Thyroid gland (tissue), 4 donors: Measurements from ENCODE around the gene CFHR2. TPM values are rescaled to one million over a fixed set of nuclear protein-coding genes. Genes with fewer than 3 reads are reported as not detected.
"Not testable (repeated sequence)": the region's sequence is repeated elsewhere in the genome, so short reads cannot be mapped to it uniquely, and the experiment has no call there.

Source experiments
- DNase-seq, 2 donors: peaks; one replicate each; pipeline ENCODE4 v3.0.0-alpha.2; 2019
- H3K27ac ChIP-seq, 3 donors: fragments of 200-600 bp; sonication (generic); 1 replicate in 2 of 3; 2 replicates in 1 of 3; pipeline ENCODE4 v1.5.1; 2016 to 2019; ENCODE audit warnings: mild to moderate bottlenecking in 1 of 3, moderate library complexity in 1 of 3
- H3K27me3 ChIP-seq: fragments of 200-600 bp; sonication (generic); one replicate; pipeline ENCODE4 v1.5.1; 2019
- H3K36me3 ChIP-seq, 2 donors: fragments of 200-600 bp; sonication (generic); one replicate each; pipeline ENCODE4 v1.5.1; 2016 to 2019
- H3K4me1 ChIP-seq, 2 donors: fragments of 200-600 bp; sonication (generic); one replicate each; pipeline ENCODE4 v1.5.1; 2017 to 2019
- H3K4me3 ChIP-seq, 3 donors: fragments of 200-600 bp; sonication (generic); replicated peaks in 1 of 3; 1 replicate in 2 of 3; 2 replicates in 1 of 3; pipeline ENCODE4 v1.5.1; 2016; ENCODE audit warnings: mild to moderate bottlenecking in 1 of 3
- H3K9me3 ChIP-seq: fragments of 200-600 bp; sonication (generic); one replicate; pipeline ENCODE4 v1.5.1; 2017
- POLR2A ChIP-seq, 2 donors: fragments of 450-650 bp; IDR thresholded peaks; one replicate each; pipeline ENCODE4 v1.6.1; 2017; ENCODE audit warnings: antibody characterized with exemption in 2 of 2, mild to moderate bottlenecking in 2 of 2, moderate library complexity in 1 of 2
- WGBS, 2 donors: methylation state at CpG; one replicate each; pipeline ENCODE4 v1.1.5; 2017; 5-methylcytosine and 5-hydroxymethylcytosine counted together
- intact Hi-C: fragments of 100-400 bp; cut with DNase I; formaldehyde crosslinking; loops from one replicate; pipeline ENCODE4 v1.15.1; 2023
- total RNA-seq, 4 donors: library from RNA; depleted of rRNA; stranded (reverse); fragments of >200 nt; gene quantifications; one replicate each; pipeline ENCODE4 v1.2.3, GENCODE V29; 2016
- TF ChIP-seq, protein P1 (sequence below), 6 experiments: fragments of 200-600 bp in 3 of 6; fragments of 450-650 bp in 3 of 6; sonication (generic) in 3 of 6; IDR thresholded peaks; one replicate each; pipeline ENCODE4 v1.5.1; 2016 to 2019; ENCODE audit warnings: antibody characterized with exemption in 6 of 6, mild to moderate bottlenecking in 2 of 6, inconsistent platforms in 1 of 6, moderate library complexity in 1 of 6

The CFHR2 gene
- total RNA-seq, result not detected

DNA sequence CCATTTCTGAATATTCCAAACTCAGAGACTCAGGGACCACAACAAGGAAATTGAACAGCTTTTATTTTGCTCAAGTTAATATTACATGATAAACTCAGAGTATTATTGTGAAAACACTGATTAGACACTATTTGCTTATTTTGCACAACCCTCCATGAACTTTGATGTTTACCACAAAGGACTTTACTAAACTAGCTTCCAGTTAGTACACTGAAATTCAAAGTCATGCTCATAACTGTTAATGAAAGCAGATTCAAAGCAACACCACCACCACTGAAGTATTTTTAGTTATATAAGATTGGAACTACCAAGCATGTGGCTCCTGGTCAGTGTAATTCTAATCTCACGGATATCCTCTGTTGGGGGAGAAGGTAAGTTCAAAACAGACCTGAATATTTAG is at the start of gene CFHR2:
CFHR2 (plus strand) TSS at position 171 of the 400 bp plus-strand sequence; CDS start at position 314, 143 bp downstream.
- WGBS, 2 donors, result no CpG with 5 or more reads among the region's 1 CpG
- not testable (repeated sequence) for DNase-seq

DNA sequence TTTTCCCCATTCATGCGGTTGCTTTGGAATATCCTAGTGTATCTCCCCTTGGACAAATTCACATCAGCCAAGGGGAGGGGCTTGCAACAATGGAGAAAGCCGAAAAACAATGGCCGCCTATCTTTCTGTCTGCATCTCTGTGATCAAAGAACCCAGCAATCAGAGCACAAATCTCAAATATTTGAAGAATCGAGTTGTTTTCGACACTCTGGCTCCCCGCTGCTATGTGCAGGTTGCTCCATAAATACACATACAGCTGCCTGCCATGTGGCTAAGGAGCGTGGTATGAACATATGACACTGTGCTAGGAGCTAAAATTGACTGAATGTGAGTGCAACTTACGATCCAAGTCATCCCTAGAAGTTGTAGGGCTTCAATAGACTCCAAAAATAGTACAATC is 47.2 kb upstream of the CFHR2 start:
- no peaks in the 10 kb centered on the region for H3K4me1 ChIP-seq
- no peak for TF ChIP-seq POLR2A (IDR thresholded peaks at IDR 0.05)
- TF ChIP-seq, protein P1, sequence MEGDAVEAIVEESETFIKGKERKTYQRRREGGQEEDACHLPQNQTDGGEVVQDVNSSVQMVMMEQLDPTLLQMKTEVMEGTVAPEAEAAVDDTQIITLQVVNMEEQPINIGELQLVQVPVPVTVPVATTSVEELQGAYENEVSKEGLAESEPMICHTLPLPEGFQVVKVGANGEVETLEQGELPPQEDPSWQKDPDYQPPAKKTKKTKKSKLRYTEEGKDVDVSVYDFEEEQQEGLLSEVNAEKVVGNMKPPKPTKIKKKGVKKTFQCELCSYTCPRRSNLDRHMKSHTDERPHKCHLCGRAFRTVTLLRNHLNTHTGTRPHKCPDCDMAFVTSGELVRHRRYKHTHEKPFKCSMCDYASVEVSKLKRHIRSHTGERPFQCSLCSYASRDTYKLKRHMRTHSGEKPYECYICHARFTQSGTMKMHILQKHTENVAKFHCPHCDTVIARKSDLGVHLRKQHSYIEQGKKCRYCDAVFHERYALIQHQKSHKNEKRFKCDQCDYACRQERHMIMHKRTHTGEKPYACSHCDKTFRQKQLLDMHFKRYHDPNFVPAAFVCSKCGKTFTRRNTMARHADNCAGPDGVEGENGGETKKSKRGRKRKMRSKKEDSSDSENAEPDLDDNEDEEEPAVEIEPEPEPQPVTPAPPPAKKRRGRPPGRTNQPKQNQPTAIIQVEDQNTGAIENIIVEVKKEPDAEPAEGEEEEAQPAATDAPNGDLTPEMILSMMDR (IDR thresholded peaks at IDR 0.05), result no peak
- 72 to 78% methylated on average over 8 of the region's 8 CpGs for WGBS, 2 donors
- no peaks in the 10 kb centered on the region for H3K9me3 ChIP-seq
- no peaks in the 10 kb centered on the region for H3K27me3 ChIP-seq
- intact Hi-C loops, result no loop called here
- H3K4me3 ChIP-seq, result no peak overlapping the region
- no peak for DNase-seq
- H3K27ac ChIP-seq, result no peak overlapping the region
- no peaks in the 10 kb centered on the region for H3K36me3 ChIP-seq

More for the DNA sequence above, at the start of gene CFHR2:
- H3K4me1 ChIP-seq, H3K27me3 ChIP-seq, intact Hi-C loops, H3K36me3 ChIP-seq, H3K9me3 ChIP-seq, H3K27ac ChIP-seq, H3K4me3 ChIP-seq: not testable (repeated sequence)

- 11 to 30% methylated on average over 26 of the region's 26 CpGs for WGBS, 2 donors
- DNase-seq, result peak in 1 of 2 donors; percentile 7
- Histone ChIP-seq H3K36me3 (no peaks in the 10 kb centered on the region), H3K27me3 (no peaks in the 10 kb centered on the region), H3K9me3 (no peaks in the 10 kb centered on the region), H3K27ac (no peak overlapping the region), H3K4me1 (no peaks in the 10 kb centered on the region), H3K4me3 (no peak overlapping the region)
- intact Hi-C loops, result no loop called here
- no peak for TF ChIP-seq POLR2A (IDR thresholded peaks at IDR 0.05)
- TF ChIP-seq, protein P1 (IDR thresholded peaks at IDR 0.05), result no peak
Measured at GRCh38 chr1:196897158-196897828, 46.2 kb upstream of the CFHR2 start.

DNA sequence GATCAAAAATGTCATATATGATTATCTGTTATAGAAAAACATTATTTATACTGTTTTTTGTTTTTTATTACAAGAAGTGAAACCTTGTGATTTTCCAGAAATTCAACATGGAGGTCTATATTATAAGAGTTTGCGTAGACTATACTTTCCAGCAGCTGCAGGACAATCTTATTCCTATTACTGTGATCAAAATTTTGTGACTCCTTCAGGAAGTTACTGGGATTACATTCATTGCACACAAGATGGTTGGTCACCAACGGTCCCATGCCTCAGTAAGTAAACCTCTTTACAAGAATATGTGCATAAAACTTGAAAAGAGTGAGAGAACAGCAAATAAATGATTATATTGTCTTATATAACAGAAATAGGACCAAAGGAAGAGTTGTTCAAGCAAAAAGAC is 41.2 kb upstream of the CFHR2 start:
- no peak overlapping the region for H3K27ac ChIP-seq
- intact Hi-C loops, result no loop called here
- no peak overlapping the region for H3K4me3 ChIP-seq
- H3K4me1 ChIP-seq, result no peaks in the 10 kb centered on the region
- no peak for DNase-seq
- H3K27me3 ChIP-seq, result no peaks in the 10 kb centered on the region
- H3K9me3 ChIP-seq, result no peaks in the 10 kb centered on the region
- TF ChIP-seq POLR2A (IDR thresholded peaks at IDR 0.05), result no peak
- TF ChIP-seq, protein P1 (IDR thresholded peaks at IDR 0.05), result no peak
- H3K36me3 ChIP-seq, result no peaks in the 10 kb centered on the region
- 90 to 92% methylated on average over 2 of the region's 2 CpGs for WGBS, 2 donors

GRCh38 chr1:196910215-196910614 is 33.3 kb upstream of the CFHR2 start:
- no peaks in the 10 kb centered on the region for H3K4me1 ChIP-seq
- WGBS, 2 donors, result 95 to 99% methylated on average over 2 of the region's 2 CpGs
- no peak overlapping the region for H3K27ac ChIP-seq
- DNase-seq, result no peak
- no peaks in the 10 kb centered on the region for H3K9me3 ChIP-seq
- no peaks in the 10 kb centered on the region for H3K36me3 ChIP-seq
- no peaks in the 10 kb centered on the region for H3K27me3 ChIP-seq
- H3K4me3 ChIP-seq, result no peak overlapping the region
- intact Hi-C loops, result no loop called here
- TF ChIP-seq, protein P1 (IDR thresholded peaks at IDR 0.05), result no peak
- no peak for TF ChIP-seq POLR2A (IDR thresholded peaks at IDR 0.05)

DNA sequence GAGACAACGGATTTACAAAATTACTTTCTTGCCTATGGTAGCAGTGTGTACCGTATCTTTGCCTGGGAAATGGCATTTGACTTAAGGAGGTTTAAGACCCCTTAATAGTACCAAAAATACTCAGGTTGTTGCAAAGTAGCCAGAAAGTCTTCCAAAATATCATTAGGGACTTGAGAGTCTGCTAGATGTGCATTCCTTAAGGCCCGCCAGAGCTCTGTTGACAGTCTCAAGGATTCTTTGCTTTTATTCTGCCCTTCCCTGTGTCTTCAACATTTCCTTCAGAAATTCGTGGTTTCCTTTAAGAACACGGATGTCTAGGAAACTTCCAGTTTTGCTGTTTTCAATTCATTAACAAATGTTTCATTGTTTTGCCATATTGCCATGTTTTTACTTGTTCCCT is 31.3 kb upstream of the CFHR2 start:
- H3K9me3 ChIP-seq, H3K27me3 ChIP-seq, H3K4me1 ChIP-seq, H3K36me3 ChIP-seq, DNase-seq, H3K4me3 ChIP-seq, intact Hi-C loops, H3K27ac ChIP-seq: not testable (repeated sequence)
- WGBS, 2 donors, result 35 to 50% methylated on average over 5 of the region's 5 CpGs

- H3K4me3 ChIP-seq, H3K9me3 ChIP-seq, DNase-seq, H3K27me3 ChIP-seq, H3K36me3 ChIP-seq, H3K4me1 ChIP-seq, intact Hi-C loops, H3K27ac ChIP-seq: not testable (repeated sequence)
- WGBS, 2 donors, result 90 to 91% methylated on average over 1 of the region's 1 CpG
Measured at GRCh38 chr1:196926839-196927238, 16.7 kb upstream of the CFHR2 start.

DNA sequence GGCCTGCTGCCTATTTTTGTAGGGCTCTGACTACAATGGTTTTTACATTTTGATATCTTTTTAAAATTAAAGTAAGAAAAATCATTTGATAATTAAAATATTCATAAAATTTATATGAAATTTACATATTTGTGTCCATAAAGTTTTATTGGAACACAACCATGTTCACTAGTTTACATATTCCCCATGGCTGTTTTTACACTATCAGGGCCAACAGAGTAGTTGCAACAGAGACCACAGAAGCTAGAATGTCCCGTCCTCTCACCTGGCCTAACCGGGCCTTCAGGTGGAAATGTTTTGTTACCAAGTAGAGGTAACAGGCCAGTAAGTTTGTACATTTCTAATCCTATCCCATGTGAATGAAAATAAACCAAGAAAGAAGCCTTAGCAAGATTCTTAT is 10.7 kb upstream of the CFHR2 start:
- H3K4me1 ChIP-seq, intact Hi-C loops, H3K27ac ChIP-seq, H3K27me3 ChIP-seq, H3K4me3 ChIP-seq, DNase-seq, H3K9me3 ChIP-seq, H3K36me3 ChIP-seq: not testable (repeated sequence)
- 91% methylated on average over 2 of the region's 2 CpGs for WGBS, 2 donors
